Spleen (tissue), 11 donors: Measurements from ENCODE around the gene ARL5A. TPM values are rescaled to one million over a fixed set of nuclear protein-coding genes. Genes with fewer than 3 reads are reported as not detected.

Experiments used
- DNase-seq: peaks from one replicate; pipeline ENCODE4 v3.0.0-alpha.2; 2020
- H3K27ac ChIP-seq, 8 donors: fragments of 200-600 bp; sonication (generic) in 7 of 8; 1 replicate in 4 of 8; 2 replicates in 4 of 8; pipeline versions ENCODE4 v1.5.0 to v1.8.0; 2016 to 2021; ENCODE audit warnings: inconsistent platforms in 4 of 8, mild to moderate bottlenecking in 4 of 8, moderate library complexity in 1 of 8
- H3K27me3 ChIP-seq, 7 donors: fragments of 200-600 bp; sonication (generic) in 6 of 7; replicated peaks in 1 of 7; 1 replicate in 4 of 7; 2 replicates in 3 of 7; pipeline versions ENCODE4 v1.5.0 to v1.8.0; 2016 to 2021; ENCODE audit warnings: inconsistent platforms in 3 of 7, mild to moderate bottlenecking in 1 of 7
- H3K36me3 ChIP-seq, 6 donors: fragments of 200-600 bp; sonication (generic) in 5 of 6; 1 replicate in 4 of 6; 2 replicates in 2 of 6; pipeline versions ENCODE4 v1.5.0 to v1.8.0; 2016 to 2021; ENCODE audit warnings: inconsistent platforms in 2 of 6
- H3K4me1 ChIP-seq, 6 donors: fragments of 200-600 bp; sonication (generic) in 5 of 6; 1 replicate in 3 of 6; 2 replicates in 3 of 6; pipeline versions ENCODE4 v1.5.0 to v1.8.0; 2016 to 2021; ENCODE audit warnings: inconsistent platforms in 3 of 6
- H3K4me3 ChIP-seq, 8 donors: fragments of 200-600 bp; sonication (generic) in 7 of 8; 1 replicate in 4 of 8; 2 replicates in 4 of 8; pipeline versions ENCODE4 v1.5.0 to v1.8.0; 2016 to 2021; ENCODE audit warnings: inconsistent platforms in 4 of 8, mild to moderate bottlenecking in 4 of 8, moderate library complexity in 2 of 8
- H3K9me3 ChIP-seq, 8 donors: fragments of 200-600 bp; sonication (generic) in 7 of 8; 1 replicate in 4 of 8; 2 replicates in 4 of 8; pipeline versions ENCODE4 v1.5.0 to v1.8.0; 2016 to 2021; ENCODE audit warnings: inconsistent platforms in 4 of 8
- POLR2A ChIP-seq, 3 donors: fragments of 450-650 bp; IDR thresholded peaks; one replicate each; pipeline ENCODE4 v1.5.1; 2017; ENCODE audit warnings: antibody characterized with exemption in 3 of 3, mild to moderate bottlenecking in 1 of 3
- POLR2AphosphoS5 ChIP-seq, 3 donors: sonication (generic); formaldehyde crosslinking; IDR thresholded peaks; one replicate each; pipeline ENCODE4 v1.5.1; 2017; ENCODE audit warnings: antibody characterized with exemption in 3 of 3
- WGBS, 5 donors: extraction: QIAGEN DNeasy Blood & Tissue Kit in 3 of 5; methylation state at CpG; one replicate each; pipeline versions ENCODE4 v1.1.5 to v1.1.7; 2013 to 2018; 5-methylcytosine and 5-hydroxymethylcytosine counted together
- intact Hi-C: fragments of 100-400 bp; cut with DNase I; formaldehyde crosslinking; loops from one replicate; pipeline ENCODE4 v1.15.0; 2023; ENCODE audit warnings: low total_unique reads
- polyA plus RNA-seq, 3 donors: library from polyadenylated mRNA; stranded (reverse); fragments of 200-250 nt; gene quantifications; one replicate each; pipeline ENCODE4 v1.2.1, GENCODE V29; 2013
- total RNA-seq, 7 donors: library from RNA; depleted of rRNA in 3 of 7; stranded (reverse); fragments of >200 nt in 3 of 7; fragmentation: NEBNext Ultra II Directional in 4 of 7; extraction: Animal tissue kit (Norgen Biotek cat#: 25700) in 4 of 7; gene quantifications; one replicate each; pipeline versions ENCODE4 v1.1.0 to v1.2.1, GENCODE V29; 2016 to 2021
- TF ChIP-seq, protein P1 (sequence below), 11 experiments: fragments of 200-600 bp in 7 of 11; fragments of 450-650 bp in 4 of 11; sonication (generic) in 4 of 11; IDR thresholded peaks in 8 of 11; conservative IDR thresholded peaks in 3 of 11; 1 replicate in 7 of 11; 2 replicates in 4 of 11; pipeline versions ENCODE4 v1.4.0 to v1.8.0; 2016 to 2021; ENCODE audit warnings: antibody characterized with exemption in 11 of 11, inconsistent platforms in 4 of 11, mild to moderate bottlenecking in 1 of 11
- donor health status: healthy with polysubstance abuse.
- donor health status: DM: no; HTN: no; CAD: no; lungs with moderate emphysema.
- donor health status: DM: no; HTN: no; CAD: no.
- donor health status: Bipolar disorder and iron deficiency.
- donor health status: healthy.
- donor health status: DM: no; HTN: no; CAD: no.
- donor health status: DM: yes; HTN: yes; CAD: no.

Gene ARL5A
- total and polyA plus RNA-seq, 10 donors, result 9.5 to 89.9 (median 46.4) TPM

GRCh38 chr2:151786077-151786476 is 42.1 kb downstream of the ARL5A start:
- H3K4me3 ChIP-seq, result no peak overlapping the region
- no peak for TF ChIP-seq POLR2AphosphoS5 (IDR thresholded peaks at IDR 0.05)
- no peak for DNase-seq
- H3K27ac ChIP-seq, result no peak overlapping the region
- no peaks in the 10 kb centered on the region for H3K4me1 ChIP-seq
- no peaks in the 10 kb centered on the region for H3K9me3 ChIP-seq
- peaks cover 0 to 46% (median 7%) of the 10 kb centered on the region in 6 donors for H3K36me3 ChIP-seq
- H3K27me3 ChIP-seq, result no peaks in the 10 kb centered on the region
- intact Hi-C loops, result no loop called here
- 96 to 98% (median 96%) methylated on average over 5 of the region's 5 CpGs for WGBS, 5 donors

DNA sequence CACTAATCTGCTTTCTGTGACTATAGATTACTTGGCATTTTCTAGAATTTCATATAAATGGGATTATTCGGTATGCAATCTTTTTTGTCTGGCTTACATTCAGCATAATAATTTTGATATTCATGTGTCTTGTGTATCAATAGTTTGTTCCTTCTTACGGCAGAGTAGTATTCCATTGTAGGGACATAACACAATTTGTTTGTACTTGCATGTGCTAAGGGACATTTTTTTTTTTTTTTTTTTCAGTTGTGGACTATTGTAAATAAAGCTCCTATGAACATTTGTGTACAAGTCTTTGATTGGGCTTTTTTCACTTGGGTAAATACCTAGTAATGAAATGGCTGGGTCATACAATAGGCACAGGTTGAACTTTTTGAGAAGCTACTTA is 45.1 kb downstream of the ARL5A start:
- Histone ChIP-seq H3K4me3 (no peak overlapping the region), H3K27ac (no peak overlapping the region), H3K4me1 (no peaks in the 10 kb centered on the region), H3K9me3 (peaks cover 0 to 10% (median 0%) of the 10 kb centered on the region in 8 donors), H3K27me3 (no peaks in the 10 kb centered on the region), H3K36me3 (peaks cover 0 to 59% (median 7%) of the 10 kb centered on the region in 6 donors)
- 95 to 99% (median 98%) methylated on average over 2 of the region's 2 CpGs for WGBS, 5 donors
- intact Hi-C loops, result no loop called here
- TF ChIP-seq, protein P1, sequence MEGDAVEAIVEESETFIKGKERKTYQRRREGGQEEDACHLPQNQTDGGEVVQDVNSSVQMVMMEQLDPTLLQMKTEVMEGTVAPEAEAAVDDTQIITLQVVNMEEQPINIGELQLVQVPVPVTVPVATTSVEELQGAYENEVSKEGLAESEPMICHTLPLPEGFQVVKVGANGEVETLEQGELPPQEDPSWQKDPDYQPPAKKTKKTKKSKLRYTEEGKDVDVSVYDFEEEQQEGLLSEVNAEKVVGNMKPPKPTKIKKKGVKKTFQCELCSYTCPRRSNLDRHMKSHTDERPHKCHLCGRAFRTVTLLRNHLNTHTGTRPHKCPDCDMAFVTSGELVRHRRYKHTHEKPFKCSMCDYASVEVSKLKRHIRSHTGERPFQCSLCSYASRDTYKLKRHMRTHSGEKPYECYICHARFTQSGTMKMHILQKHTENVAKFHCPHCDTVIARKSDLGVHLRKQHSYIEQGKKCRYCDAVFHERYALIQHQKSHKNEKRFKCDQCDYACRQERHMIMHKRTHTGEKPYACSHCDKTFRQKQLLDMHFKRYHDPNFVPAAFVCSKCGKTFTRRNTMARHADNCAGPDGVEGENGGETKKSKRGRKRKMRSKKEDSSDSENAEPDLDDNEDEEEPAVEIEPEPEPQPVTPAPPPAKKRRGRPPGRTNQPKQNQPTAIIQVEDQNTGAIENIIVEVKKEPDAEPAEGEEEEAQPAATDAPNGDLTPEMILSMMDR (IDR thresholded peaks at IDR 0.05 in 8 of 11, conservative IDR thresholded peaks at IDR 0.05 in 3 of 11), result no peak
- TF ChIP-seq POLR2A (IDR thresholded peaks at IDR 0.05) (no peak), POLR2AphosphoS5 (IDR thresholded peaks at IDR 0.05) (no peak)
- no peak for DNase-seq

- Histone ChIP-seq H3K4me3 (no peak overlapping the region), H3K9me3 (peaks cover 0 to 14% (median 0%) of the 10 kb centered on the region in 8 donors), H3K36me3 (peaks cover 0 to 61% (median 7%) of the 10 kb centered on the region in 6 donors), H3K27ac (no peak overlapping the region), H3K27me3 (no peaks in the 10 kb centered on the region), H3K4me1 (no peaks in the 10 kb centered on the region)
- no peak for DNase-seq
- TF ChIP-seq POLR2AphosphoS5 (IDR thresholded peaks at IDR 0.05), result no peak
- no peak for TF ChIP-seq POLR2A (IDR thresholded peaks at IDR 0.05)
- TF ChIP-seq, protein P1 (IDR thresholded peaks at IDR 0.05 in 8 of 11, conservative IDR thresholded peaks at IDR 0.05 in 3 of 11), result no peak
- intact Hi-C loops, result no loop called here
- WGBS, 5 donors, result 71 to 92% (median 80%) methylated on average over 6 of the region's 6 CpGs
Measured at GRCh38 chr2:151782378-151783132, 45.7 kb downstream of the ARL5A start.

GRCh38 chr2:151781642-151782041 is 46.6 kb downstream of the ARL5A start:
- no peak for DNase-seq
- Histone ChIP-seq H3K4me1 (no peaks in the 10 kb centered on the region), H3K4me3 (no peak overlapping the region), H3K36me3 (peaks cover 0 to 70% (median 7%) of the 10 kb centered on the region in 6 donors), H3K27ac (no peak overlapping the region), H3K9me3 (peaks cover 0 to 14% (median 0%) of the 10 kb centered on the region in 8 donors), H3K27me3 (no peaks in the 10 kb centered on the region)
- 77 to 84% (median 79%) methylated on average over 4 of the region's 4 CpGs for WGBS, 5 donors
- intact Hi-C loops, result no loop called here
- TF ChIP-seq POLR2A (IDR thresholded peaks at IDR 0.05) (no peak), POLR2AphosphoS5 (IDR thresholded peaks at IDR 0.05) (no peak)
- TF ChIP-seq, protein P1 (IDR thresholded peaks at IDR 0.05 in 8 of 11, conservative IDR thresholded peaks at IDR 0.05 in 3 of 11), result no peak
